ENCODE results near the gene SLC47A1. TPM values are rescaled to one million over a fixed set of nuclear protein-coding genes. Genes with fewer than 3 reads are reported as not detected.

SLC47A1 gene
- total and polyA plus RNA-seq, 2 of the 4 experiments (the other 2 are of a cell fraction) = not detected

DNA sequence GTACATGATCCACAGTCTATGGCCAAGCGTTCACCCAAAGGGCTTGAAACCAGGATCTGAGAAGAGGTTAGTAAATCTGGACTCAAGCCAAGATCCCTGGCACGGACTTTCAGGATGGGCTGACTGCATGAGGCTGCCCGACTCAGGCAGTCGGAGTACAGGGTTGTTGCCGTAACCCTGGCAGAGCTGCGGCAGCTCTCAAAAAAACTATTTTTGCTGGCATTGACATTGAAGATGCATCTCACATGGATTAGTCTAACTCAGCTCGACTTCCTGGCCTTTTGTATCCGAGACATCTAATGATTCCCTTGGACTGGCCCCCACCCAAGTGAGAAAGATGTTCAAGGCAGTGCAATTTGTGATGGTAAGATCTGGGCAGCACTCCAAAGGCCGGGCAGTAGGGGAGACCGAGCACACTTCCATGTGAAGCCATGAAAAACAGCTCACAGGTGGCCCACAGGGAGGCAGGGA is 6.2 kb downstream of the SLC47A1 start:
- Histone ChIP-seq H3K4me3 (ENCODE audit: insufficient read depth, low read depth, low read length) (no peak overlapping the region), H3K36me3 (ENCODE audit: control insufficient read depth, insufficient read depth, low read length) (no peaks in the 10 kb centered on the region), H4K91ac (ENCODE audit: insufficient read depth, low read depth, low read length) (no peak overlapping the region), H3K27ac (ENCODE audit: insufficient read depth, low read length) (no peak overlapping the region), H3K9me1 (ENCODE audit: insufficient read depth, low read length) (no peaks in the 10 kb centered on the region), H3K9me3 (ENCODE audit: control insufficient read depth, insufficient read depth, low read length) (no peaks in the 10 kb centered on the region), H3K4me2 (ENCODE audit: low read depth, low read length) (no peak overlapping the region), H3K18ac (ENCODE audit: low read depth, low read length) (no peak overlapping the region), H3K4me1 (ENCODE audit: control insufficient read depth, insufficient read depth, low read length) (no peaks in the 10 kb centered on the region), H3K27me3 (ENCODE audit: control insufficient read depth, insufficient read depth, low read length) (peaks cover 48% of the 10 kb centered on the region), H2BK20ac (ENCODE audit: low read depth, low read length) (no peak overlapping the region), H3K23ac (ENCODE audit: low read depth, low read length) (no peak overlapping the region), H4K5ac (ENCODE audit: low read depth, low read length) (no peak overlapping the region), H3K14ac (replicated peaks; ENCODE audit: low read depth, low read length) (no peak overlapping the region), H2AFZ (replicated peaks; ENCODE audit: low read length, poor library complexity) (no peak overlapping the region), H4K20me1 (ENCODE audit: insufficient read depth, low read length) (no peaks in the 10 kb centered on the region), H2BK120ac (ENCODE audit: low read depth, low read length) (no peak overlapping the region), H2AK5ac (ENCODE audit: low read depth, low read length) (no peak overlapping the region), H2BK15ac (ENCODE audit: low read depth, low read length) (no peak overlapping the region), H2BK5ac (ENCODE audit: low read depth, low read length, poor library complexity, severe bottlenecking) (no peak overlapping the region), H3K56ac (ENCODE audit: extremely low read depth, insufficient read depth, low read length) (no peak overlapping the region), H4K8ac (ENCODE audit: low read depth in 2 of 2, low read length in 2 of 2) (no peak overlapping the region), H2AK9ac (replicated peaks; ENCODE audit: low read depth, low read length, poor library complexity) (no peak overlapping the region), H3K9ac (ENCODE audit: low read depth, low read length) (no peak overlapping the region), H3K4ac (ENCODE audit: low read depth, low read length) (no peak overlapping the region), H3K79me1 (ENCODE audit: low read depth in 1 of 2, low read length in 2 of 2) (no peaks in the 10 kb centered on the region)
- WGBS, 2 experiments (ENCODE audit: extremely low coverage in 2 of 2, insufficient read length in 1 of 2) = 51% methylated on average over 8 of the region's 10 CpGs; no CpG with 5 or more reads in 1 of the 2 experiments
- TF ChIP-seq FOS (IDR thresholded peaks at IDR 0.05; ENCODE audit: low read depth, low read length) (no peak), MXI1 (IDR thresholded peaks at IDR 0.05; ENCODE audit: borderline replicate concordance, low read depth, low read length) (no peak), NFE2L2 (IDR thresholded peaks at IDR 0.05; ENCODE audit: low read depth, low read length) (no peak), POLR2A (IDR thresholded peaks at IDR 0.05; ENCODE audit: low read depth, low read length) (no peak), CHD1 (IDR thresholded peaks at IDR 0.05; ENCODE audit: low read depth, low read length) (no peak), RAD21 (IDR thresholded peaks at IDR 0.05; ENCODE audit: low read length) (no peak), SMC3 (IDR thresholded peaks at IDR 0.05; ENCODE audit: low read depth, low read length) (no peak), MAFK (IDR thresholded peaks at IDR 0.05; ENCODE audit: low read depth, low read length) (no peak), CEBPB (IDR thresholded peaks at IDR 0.05; ENCODE audit: low read depth, low read length) (no peak), RFX5 (IDR thresholded peaks at IDR 0.05; ENCODE audit: low read depth, low read length) (no peak)
- ChIA-PET POLR2A (ENCODE audit: unreplicated experiment) (no interaction called here), CTCF (no interaction called here)
- BruUV-seq (replicated peaks) = no TSS peak
- intact Hi-C loops (cut with micrococcal nuclease) (no loop called here), dilution Hi-C loops (cut with HindIII; ENCODE audit: low sequenced_read_pairs, unreplicated experiment) (no loop called here), in situ Hi-C loops (cut with MboI; ENCODE audit: low sequenced_read_pairs) (no loop called here)
- ATAC-seq (ENCODE audit: low read depth) (no peak), DNase-seq (no peak)

All from IMR-90 (cell line).